ENCODE measurements around the gene SRPK2.

The SRPK2 gene

GRCh38 chr7:105068886-105069285 is 319.8 kb downstream of the SRPK2 start:
- in situ Hi-C loops (cut with HindIII; ENCODE audit: low pct_ligation_motif_present, low sequenced_read_pairs): no loop called here
- Histone ChIP-seq H3K27me3 (replicated peaks) (no peaks in the 10 kb centered on the region), H3K36me3 (replicated peaks) (peaks cover 28% of the 10 kb centered on the region), H3K27ac (no peak overlapping the region), H3K4me3 (ENCODE audit: low read depth, low read length) (no peak overlapping the region)
- DNase-seq: no peak
- TF ChIP-seq, protein P1, sequence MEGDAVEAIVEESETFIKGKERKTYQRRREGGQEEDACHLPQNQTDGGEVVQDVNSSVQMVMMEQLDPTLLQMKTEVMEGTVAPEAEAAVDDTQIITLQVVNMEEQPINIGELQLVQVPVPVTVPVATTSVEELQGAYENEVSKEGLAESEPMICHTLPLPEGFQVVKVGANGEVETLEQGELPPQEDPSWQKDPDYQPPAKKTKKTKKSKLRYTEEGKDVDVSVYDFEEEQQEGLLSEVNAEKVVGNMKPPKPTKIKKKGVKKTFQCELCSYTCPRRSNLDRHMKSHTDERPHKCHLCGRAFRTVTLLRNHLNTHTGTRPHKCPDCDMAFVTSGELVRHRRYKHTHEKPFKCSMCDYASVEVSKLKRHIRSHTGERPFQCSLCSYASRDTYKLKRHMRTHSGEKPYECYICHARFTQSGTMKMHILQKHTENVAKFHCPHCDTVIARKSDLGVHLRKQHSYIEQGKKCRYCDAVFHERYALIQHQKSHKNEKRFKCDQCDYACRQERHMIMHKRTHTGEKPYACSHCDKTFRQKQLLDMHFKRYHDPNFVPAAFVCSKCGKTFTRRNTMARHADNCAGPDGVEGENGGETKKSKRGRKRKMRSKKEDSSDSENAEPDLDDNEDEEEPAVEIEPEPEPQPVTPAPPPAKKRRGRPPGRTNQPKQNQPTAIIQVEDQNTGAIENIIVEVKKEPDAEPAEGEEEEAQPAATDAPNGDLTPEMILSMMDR (IDR thresholded peaks at IDR 0.05; ENCODE audit: low read depth, low read length, missing control alignments): no peak

GRCh38 chr7:105067691-105068090 is 321.0 kb downstream of the SRPK2 start:
- no peak for DNase-seq
- no peak overlapping the region for H3K4me3 ChIP-seq (ENCODE audit: low read depth, low read length)
- H3K27me3 ChIP-seq (replicated peaks): no peaks in the 10 kb centered on the region
- TF ChIP-seq, protein P1 (IDR thresholded peaks at IDR 0.05; ENCODE audit: low read depth, low read length, missing control alignments): no peak
- H3K27ac ChIP-seq: no peak overlapping the region
- in situ Hi-C loops (cut with HindIII; ENCODE audit: low pct_ligation_motif_present, low sequenced_read_pairs): no loop called here
- H3K36me3 ChIP-seq (replicated peaks): peaks cover 33% of the 10 kb centered on the region

All from brain microvascular endothelial cell (primary cell).